Immature natural killer cell (primary cell): ENCODE results near the gene ANKRD44. TPM values are rescaled to one million over a fixed set of nuclear protein-coding genes. Genes with fewer than 3 reads are reported as not detected.

Source experiments
- DNase-seq, 3 donors: peaks; one replicate each; pipeline ENCODE4 v3.0.0; 2022; ENCODE audit warnings: mixed read lengths in 1 of 3
- H3K27ac Mint-ChIP-seq, 6 donors: one replicate each; pipeline ENCODE4 v1.8.0; 2020; ENCODE audit warnings: mixed read lengths in 6 of 6, mild to moderate bottlenecking in 5 of 6, inconsistent platforms in 4 of 6, moderate library complexity in 3 of 6
- H3K27me3 Mint-ChIP-seq, 3 donors: one replicate each; pipeline ENCODE4 v1.8.0; 2020 to 2021; ENCODE audit warnings: low read depth in 3 of 3, mild to moderate bottlenecking in 3 of 3, mixed read lengths in 3 of 3, moderate library complexity in 3 of 3, inconsistent platforms in 1 of 3
- H3K36me3 Mint-ChIP-seq, 3 donors: one replicate each; pipeline ENCODE4 v1.8.0; 2020; ENCODE audit warnings: mixed read lengths in 3 of 3, inconsistent platforms in 2 of 3, mild to moderate bottlenecking in 2 of 3
- H3K4me1 Mint-ChIP-seq, 2 donors: one replicate each; pipeline ENCODE4 v1.8.0; 2020; ENCODE audit warnings: inconsistent platforms in 2 of 2, mild to moderate bottlenecking in 2 of 2, mixed read lengths in 2 of 2, moderate library complexity in 1 of 2
- H3K4me3 Mint-ChIP-seq, 5 donors: one replicate each; pipeline ENCODE4 v1.8.0; 2020; ENCODE audit warnings: mild to moderate bottlenecking in 5 of 5, mixed read lengths in 5 of 5, inconsistent platforms in 3 of 5, moderate library complexity in 3 of 5
- H3K9me3 Mint-ChIP-seq, 6 donors: one replicate each; pipeline ENCODE4 v1.8.0; 2020; ENCODE audit warnings: mild to moderate bottlenecking in 6 of 6, mixed read lengths in 6 of 6, inconsistent platforms in 4 of 6, moderate library complexity in 3 of 6
- polyA plus RNA-seq, 3 donors: library from polyadenylated mRNA; unstranded; fragments of 300-500 nt; fragmentation: Illumina TruSeq; gene quantifications; one replicate each; pipeline ENCODE4 v1.2.3, GENCODE V29; 2021

ANKRD44 gene
- polyA plus RNA-seq, 3 donors from 2014 or later = 58.0 to 125 (median 65.6) TPM

- Mint-ChIP-seq H3K4me1 (peaks cover 55 to 79% of the 10 kb centered on the region in 2 donors), H3K27me3 (no peaks in the 10 kb centered on the region), H3K4me3 (no peak overlapping the region), H3K36me3 (no peaks in the 10 kb centered on the region), H3K9me3 (no peaks in the 10 kb centered on the region), H3K27ac (peak overlapping the region in 4 of 6 donors; percentile 51 to 79 (median 57))
- no peak for DNase-seq
Measured at GRCh38 chr2:197176522-197176921, 134.1 kb downstream of the ANKRD44 start.

DNA sequence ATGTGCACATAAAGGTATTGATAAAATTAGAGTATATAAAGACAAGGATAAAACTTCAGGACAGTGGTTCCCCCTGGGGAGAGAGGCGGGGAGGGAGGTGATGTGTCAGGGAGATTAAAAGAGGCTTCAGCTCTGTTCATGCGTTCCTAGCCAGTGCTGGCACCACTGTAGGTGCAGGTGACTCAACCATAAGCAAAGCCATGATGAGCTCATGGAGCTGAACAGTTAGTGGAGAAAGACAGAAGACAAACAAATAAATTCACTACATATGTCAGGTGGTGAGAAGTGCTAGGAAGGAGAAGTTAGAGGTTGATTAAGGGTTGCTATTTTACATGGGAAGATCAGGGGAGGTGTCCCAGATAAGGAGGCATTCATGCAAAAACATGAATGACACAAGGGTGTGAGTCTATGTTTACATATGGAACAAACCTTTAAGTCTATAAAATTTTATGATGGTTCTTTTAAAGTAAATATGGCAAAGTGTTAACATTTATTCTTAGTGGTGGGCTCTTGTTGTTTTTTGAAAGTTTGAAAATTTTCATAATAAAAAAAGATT is 136.0 kb downstream of the ANKRD44 start:
- Mint-ChIP-seq H3K4me3 (peak overlapping the region in 1 of 5 donors; percentile 3), H3K27ac (peak overlapping the region in 5 of 6 donors; percentile 16 to 55 (median 31)), H3K9me3 (no peaks in the 10 kb centered on the region), H3K27me3 (no peaks in the 10 kb centered on the region), H3K4me1 (peaks cover 50 to 76% of the 10 kb centered on the region in 2 donors), H3K36me3 (no peaks in the 10 kb centered on the region)
- DNase-seq = no peak

GRCh38 chr2:197171582-197171981 is 139.0 kb downstream of the ANKRD44 start:
- Mint-ChIP-seq H3K36me3 (peaks cover 0 to 3% (median 0%) of the 10 kb centered on the region in 3 donors), H3K27me3 (no peaks in the 10 kb centered on the region), H3K4me3 (no peak overlapping the region), H3K9me3 (no peaks in the 10 kb centered on the region), H3K4me1 (peaks cover 66 to 88% of the 10 kb centered on the region in 2 donors), H3K27ac (peak overlapping the region in 3 of 6 donors; percentile 53 to 63 (median 58))
- DNase-seq = no peak

GRCh38 chr2:197170208-197170607 is 140.4 kb downstream of the ANKRD44 start:
- Mint-ChIP-seq H3K27me3 (no peaks in the 10 kb centered on the region), H3K9me3 (no peaks in the 10 kb centered on the region), H3K4me3 (no peak overlapping the region), H3K36me3 (peaks cover 0 to 3% (median 0%) of the 10 kb centered on the region in 3 donors), H3K4me1 (peaks cover 67 to 88% of the 10 kb centered on the region in 2 donors), H3K27ac (peak overlapping the region; percentile 37 to 82 (median 62))
- DNase-seq = no peak

- H3K9me3 Mint-ChIP-seq = no peaks in the 10 kb centered on the region
- peaks cover 0 to 2% (median 0%) of the 10 kb centered on the region in 3 donors for H3K27me3 Mint-ChIP-seq
- H3K4me1 Mint-ChIP-seq = peaks cover 70 to 83% of the 10 kb centered on the region in 2 donors
- peak; percentile 38 to 56 (median 49) for DNase-seq
- peak overlapping the region; percentile 25 to 91 (median 74) for H3K27ac Mint-ChIP-seq
- H3K36me3 Mint-ChIP-seq = peaks cover 0 to 6% (median 3%) of the 10 kb centered on the region in 3 donors
- H3K4me3 Mint-ChIP-seq = peak overlapping the region in 2 of 5 donors; percentile 41 to 51
Measured at GRCh38 chr2:197168705-197169104, 141.9 kb downstream of the ANKRD44 start.

- H3K4me3 Mint-ChIP-seq = no peak overlapping the region
- peaks cover 0 to 9% (median 3%) of the 10 kb centered on the region in 3 donors for H3K36me3 Mint-ChIP-seq
- no peaks in the 10 kb centered on the region for H3K9me3 Mint-ChIP-seq
- DNase-seq = no peak
- H3K4me1 Mint-ChIP-seq = peaks cover 74 to 86% of the 10 kb centered on the region in 2 donors
- peak overlapping the region; percentile 48 to 75 (median 66) for H3K27ac Mint-ChIP-seq
- peaks cover 0 to 2% (median 2%) of the 10 kb centered on the region in 3 donors for H3K27me3 Mint-ChIP-seq
Measured at GRCh38 chr2:197167608-197168314, 142.8 kb downstream of the ANKRD44 start.

GRCh38 chr2:197165020-197165419 is 145.6 kb downstream of the ANKRD44 start:
- H3K27ac Mint-ChIP-seq = peak overlapping the region; percentile 52 to 81 (median 74)
- H3K27me3 Mint-ChIP-seq = peaks cover 0 to 2% (median 2%) of the 10 kb centered on the region in 3 donors
- no peak for DNase-seq
- peak overlapping the region; percentile 8 to 44 (median 17) for H3K4me3 Mint-ChIP-seq
- no peaks in the 10 kb centered on the region for H3K9me3 Mint-ChIP-seq
- peaks cover 82 to 89% of the 10 kb centered on the region in 2 donors for H3K4me1 Mint-ChIP-seq
- H3K36me3 Mint-ChIP-seq = peaks cover 0 to 9% (median 3%) of the 10 kb centered on the region in 3 donors

GRCh38 chr2:197164141-197164754 is 146.3 kb downstream of the ANKRD44 start:
- Mint-ChIP-seq H3K36me3 (peaks cover 0 to 9% (median 3%) of the 10 kb centered on the region in 3 donors), H3K4me3 (peak overlapping the region in 2 of 5 donors; percentile 44 to 52), H3K27me3 (peaks cover 2% of the 10 kb centered on the region in 3 donors), H3K27ac (peak overlapping the region; percentile 52 to 81 (median 74)), H3K9me3 (no peaks in the 10 kb centered on the region), H3K4me1 (peaks cover 87 to 93% of the 10 kb centered on the region in 2 donors)
- DNase-seq = no peak

- Mint-ChIP-seq H3K4me3 (no peak overlapping the region), H3K4me1 (peaks cover 87 to 93% of the 10 kb centered on the region in 2 donors), H3K36me3 (peaks cover 0 to 9% (median 3%) of the 10 kb centered on the region in 3 donors), H3K9me3 (no peaks in the 10 kb centered on the region), H3K27ac (peak overlapping the region in 2 of 6 donors; percentile 54 to 65), H3K27me3 (peaks cover 2% of the 10 kb centered on the region in 3 donors)
- DNase-seq = no peak
Measured at GRCh38 chr2:197163712-197164140, 146.9 kb downstream of the ANKRD44 start.

- no peaks in the 10 kb centered on the region for H3K9me3 Mint-ChIP-seq
- DNase-seq = no peak
- H3K27ac Mint-ChIP-seq = peak overlapping the region; percentile 27 to 92 (median 76)
- H3K27me3 Mint-ChIP-seq = peaks cover 2 to 3% (median 2%) of the 10 kb centered on the region in 3 donors
- peaks cover 87 to 90% of the 10 kb centered on the region in 2 donors for H3K4me1 Mint-ChIP-seq
- H3K36me3 Mint-ChIP-seq = peaks cover 0 to 10% (median 0%) of the 10 kb centered on the region in 3 donors
- peak overlapping the region in 2 of 5 donors; percentile 0 to 13 for H3K4me3 Mint-ChIP-seq
Measured at GRCh38 chr2:197161774-197162173, 148.8 kb downstream of the ANKRD44 start.

DNA sequence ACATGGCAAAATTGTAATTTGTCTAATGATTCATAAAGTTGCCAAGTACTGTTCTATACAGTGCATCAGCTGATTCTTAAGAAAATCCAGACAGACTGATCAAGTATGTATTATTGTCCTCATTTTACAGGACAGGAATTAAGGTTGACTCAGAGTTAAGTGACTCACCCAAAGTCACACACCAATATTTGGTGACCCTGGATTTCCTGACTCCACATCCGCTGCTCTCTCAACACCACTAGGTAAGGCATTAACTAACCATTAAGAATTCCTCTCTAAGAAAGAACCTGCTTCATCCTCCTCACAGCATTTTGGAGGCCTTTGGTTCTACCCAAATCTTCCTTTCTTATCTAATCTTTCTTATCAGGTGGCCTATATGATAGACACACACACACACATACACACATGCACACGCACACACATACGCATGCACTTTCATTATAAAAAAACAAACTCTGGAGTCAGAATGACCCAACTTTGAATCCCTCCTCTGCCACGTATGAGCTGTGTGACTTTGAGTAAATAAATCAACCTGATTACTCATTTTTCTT is 150.8 kb downstream of the ANKRD44 start:
- H3K9me3 Mint-ChIP-seq = no peaks in the 10 kb centered on the region
- peak overlapping the region; percentile 44 to 78 (median 56) for H3K4me3 Mint-ChIP-seq
- peak overlapping the region; percentile 47 to 88 (median 78) for H3K27ac Mint-ChIP-seq
- H3K4me1 Mint-ChIP-seq = peaks cover 81 to 88% of the 10 kb centered on the region in 2 donors
- DNase-seq = peak in 2 of 3 donors; percentile 27 to 45
- peaks cover 0 to 19% (median 5%) of the 10 kb centered on the region in 3 donors for H3K36me3 Mint-ChIP-seq
- peaks cover 2 to 3% (median 2%) of the 10 kb centered on the region in 3 donors for H3K27me3 Mint-ChIP-seq

DNA sequence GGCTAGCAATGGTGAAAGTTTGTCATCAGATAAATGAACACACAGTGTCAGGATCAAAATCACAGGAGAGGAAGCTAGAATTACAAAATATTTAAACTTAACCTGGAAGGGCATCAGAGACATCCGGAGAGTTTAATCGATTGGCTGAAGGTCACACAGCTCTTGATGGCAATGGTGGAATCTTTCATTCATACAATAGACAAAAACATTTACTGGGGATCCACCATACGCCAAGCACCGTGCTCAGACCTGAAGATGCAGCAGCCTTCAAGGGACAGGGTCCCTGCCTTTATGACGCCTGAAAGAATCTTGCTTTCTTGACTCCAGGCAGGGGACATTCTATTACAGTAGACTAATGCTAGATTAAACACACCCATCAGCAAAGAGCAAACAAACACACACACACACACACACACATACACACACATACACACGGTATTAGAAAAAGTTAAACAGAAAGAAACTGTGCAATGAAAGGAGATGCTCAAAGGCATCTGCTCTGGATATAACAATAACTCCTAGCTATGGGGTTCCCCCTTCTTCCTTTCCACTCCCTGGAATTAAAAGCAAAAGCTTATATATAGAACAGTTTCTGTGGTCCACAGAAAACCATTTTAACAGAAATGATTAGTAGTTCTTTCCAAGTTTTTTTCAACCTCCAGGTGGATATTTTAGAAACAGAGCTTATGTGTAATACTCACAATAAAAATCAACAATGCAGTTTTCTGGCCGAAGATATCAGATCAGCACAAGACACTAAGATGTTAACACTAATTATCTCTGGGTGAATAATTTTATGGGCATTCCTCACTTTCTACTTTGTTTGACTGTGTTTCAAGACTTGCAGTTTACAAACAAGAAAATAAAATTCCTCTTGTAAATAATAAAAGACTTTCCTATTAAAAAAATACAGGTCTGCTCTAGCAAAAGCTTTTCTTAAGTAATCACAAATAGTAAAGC is 151.7 kb downstream of the ANKRD44 start:
- Mint-ChIP-seq H3K4me3 (peak overlapping the region; percentile 15 to 78 (median 53)), H3K4me1 (peaks cover 84 to 91% of the 10 kb centered on the region in 2 donors), H3K27me3 (peaks cover 2 to 3% (median 2%) of the 10 kb centered on the region in 3 donors), H3K27ac (peak overlapping the region; percentile 47 to 88 (median 74)), H3K9me3 (no peaks in the 10 kb centered on the region), H3K36me3 (peaks cover 0 to 17% (median 5%) of the 10 kb centered on the region in 3 donors)
- DNase-seq = no peak
